Stimulated activated CD4-positive, alpha-beta T cell treated with anti-CD3 and anti-CD28 coated beads, TNF-alpha, amount 100 ng/mL, for 1 hour (primary cell): ENCODE measurements around the gene SHISA9.

ENCODE experiments used
- DNase-seq, 3 donors: peaks; one replicate each; pipeline ENCODE4 v3.0.0-alpha.2; 2020; ENCODE audit warnings: low read depth in 3 of 3, low spot score in 1 of 3

SHISA9 gene

DNA sequence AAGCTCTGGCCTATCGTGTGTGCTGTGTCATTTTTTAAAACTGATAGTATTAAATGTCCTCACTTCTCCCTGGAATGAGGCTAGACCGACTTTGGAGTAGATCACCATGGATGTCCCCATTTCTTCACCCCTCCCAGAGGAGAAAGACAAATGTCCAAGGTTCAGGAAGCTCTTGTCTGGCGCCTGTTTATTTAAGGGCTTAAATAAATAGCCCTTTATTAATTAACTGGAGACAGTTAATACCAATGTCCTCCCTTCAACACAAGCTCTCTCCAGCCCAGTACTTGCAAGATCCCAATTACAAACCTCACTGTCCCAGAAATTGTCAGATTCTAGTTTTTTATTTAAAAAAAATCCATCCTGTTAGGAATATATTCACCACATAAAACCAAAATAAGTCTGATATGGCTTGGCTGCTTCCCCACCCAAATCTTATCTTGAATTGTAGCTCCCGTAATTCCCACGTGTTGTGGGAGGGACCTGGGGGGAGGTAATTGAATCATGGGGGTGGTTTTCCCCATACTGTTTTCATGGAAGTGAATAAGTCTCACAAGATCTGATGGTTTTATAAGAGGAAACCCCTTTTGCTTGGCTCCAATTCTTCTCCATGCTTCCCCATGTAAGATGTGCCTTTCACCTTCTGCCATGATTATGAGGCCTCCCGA is 344.4 kb downstream of the SHISA9 start:
- no peak for DNase-seq

DNA sequence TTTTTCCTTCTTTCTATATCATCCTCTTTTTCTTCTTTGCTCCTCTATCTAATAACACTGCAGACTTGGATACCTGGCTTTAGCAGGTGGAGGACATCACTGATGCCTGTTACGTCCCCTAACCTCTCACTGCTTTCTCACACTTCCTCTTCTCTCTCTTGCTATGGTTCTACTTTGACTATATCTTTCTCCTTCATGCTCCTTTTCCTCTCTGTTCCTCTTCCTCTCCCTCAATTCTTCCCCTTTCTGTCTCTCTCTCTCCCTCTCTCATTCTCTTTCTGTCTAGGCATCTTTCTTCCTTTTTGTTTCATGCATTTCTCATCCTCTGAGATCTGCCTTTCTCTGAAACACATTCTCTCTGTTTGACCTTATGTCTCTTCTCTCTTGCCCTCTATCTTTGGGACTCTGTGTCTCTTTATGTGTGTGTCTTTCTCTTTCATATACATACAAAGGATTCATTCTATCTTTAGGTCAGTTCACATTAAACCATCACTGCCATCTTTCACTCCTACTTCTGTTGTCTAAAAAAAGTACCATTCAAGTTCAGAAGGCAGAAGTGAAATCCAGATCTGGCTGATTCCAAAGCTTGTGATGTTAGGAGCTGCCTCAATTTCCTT is 353.7 kb downstream of the SHISA9 start:
- no peak for DNase-seq

DNA sequence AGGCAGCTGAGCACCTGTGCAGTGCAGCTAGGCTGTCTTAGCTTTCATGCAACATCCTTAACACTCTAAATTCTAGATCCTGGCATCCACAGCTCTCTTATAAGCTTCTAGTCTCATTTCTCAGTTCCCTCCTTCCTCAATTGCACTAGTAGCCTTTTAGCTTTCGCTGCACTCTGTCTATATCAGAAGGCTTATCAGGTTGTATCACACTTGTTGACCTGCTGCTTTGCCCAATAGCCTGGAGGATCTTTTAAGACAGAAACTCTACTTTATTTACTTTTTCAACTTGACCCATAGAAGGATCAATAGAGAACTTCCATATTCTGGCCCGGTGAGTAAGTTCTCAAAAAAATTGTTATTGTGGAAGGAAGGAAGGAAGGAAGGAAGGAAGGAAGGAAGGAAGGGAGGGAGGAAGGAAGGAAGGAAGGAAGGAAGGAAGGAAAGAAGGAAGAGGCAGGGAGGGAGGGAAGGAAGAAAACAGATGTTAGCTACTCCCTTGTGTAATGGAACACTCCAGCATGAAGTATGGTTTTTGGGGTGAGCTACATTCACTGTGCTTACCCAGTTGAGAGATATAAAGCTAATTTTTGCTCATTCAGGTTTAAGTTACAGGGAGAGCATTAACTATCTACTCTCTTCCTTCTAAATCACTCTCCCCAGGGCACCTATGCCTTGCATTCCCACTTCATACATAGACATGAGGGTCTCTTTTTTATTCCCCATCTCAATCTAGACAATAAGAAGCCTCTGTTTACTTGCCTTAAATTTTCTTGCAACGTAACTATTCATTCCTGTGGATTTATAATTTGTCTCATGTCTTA is 361.1 kb downstream of the SHISA9 start:
- no peak for DNase-seq

DNA sequence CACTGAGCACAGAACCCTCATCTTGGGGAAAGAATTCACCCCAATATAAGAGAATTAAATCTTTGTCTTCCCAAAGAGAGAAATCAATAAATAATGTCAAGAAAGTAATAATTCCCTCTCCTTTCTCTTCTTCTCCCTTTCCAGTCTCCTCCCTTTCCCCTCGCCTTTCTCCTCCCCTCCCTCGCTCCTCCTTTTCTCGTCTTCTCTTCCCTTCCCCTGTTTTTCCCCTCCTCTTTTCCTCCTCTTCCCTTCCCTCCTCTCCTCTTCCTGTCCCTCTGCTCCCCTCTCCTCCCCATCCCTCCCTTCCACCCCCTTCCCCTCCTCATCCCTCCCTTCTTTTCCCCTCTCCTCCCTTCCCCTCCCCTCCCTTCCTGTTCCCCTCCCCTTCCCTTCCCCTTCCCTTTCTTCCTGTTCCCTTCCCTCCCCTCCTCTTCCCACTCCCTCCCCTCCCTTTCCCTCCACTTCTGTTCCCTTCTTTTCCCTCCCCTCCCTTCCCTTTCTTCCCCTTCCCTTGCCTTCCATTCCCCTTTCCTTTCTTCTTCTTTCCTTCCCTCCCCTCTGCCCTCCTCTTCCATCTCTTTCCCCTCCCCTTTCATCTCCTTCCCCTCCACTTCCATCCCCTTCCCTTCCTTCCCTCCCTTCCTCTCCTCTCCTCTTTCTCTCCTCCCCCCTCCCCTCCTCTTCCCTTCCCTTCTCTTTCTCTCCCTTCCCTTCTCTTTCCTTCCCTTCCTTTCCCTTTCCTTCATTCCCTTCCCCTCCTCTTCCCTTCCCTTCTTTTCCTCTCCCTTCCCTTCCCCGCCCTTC is 363.6 kb downstream of the SHISA9 start:
- no peak for DNase-seq

DNA sequence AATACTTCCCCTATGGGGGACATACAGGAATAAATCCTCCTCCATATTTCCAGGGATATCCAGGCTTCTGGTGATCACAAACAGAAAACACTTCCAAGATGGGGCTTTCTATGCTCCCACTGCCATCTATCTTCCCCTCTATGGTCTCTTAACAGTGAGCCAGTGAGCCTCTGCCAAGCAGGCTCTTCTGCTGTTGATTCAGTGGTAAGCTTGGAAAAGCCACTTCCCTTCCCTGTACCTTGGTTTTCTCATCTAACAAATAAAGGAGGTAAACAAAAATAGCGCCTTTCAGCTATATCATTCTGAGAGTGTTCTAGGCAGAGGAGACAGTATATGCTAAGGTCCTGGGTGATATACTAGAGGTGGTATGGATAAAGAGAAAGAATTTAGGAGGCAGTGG is 368.0 kb downstream of the SHISA9 start:
- DNase-seq = no peak

DNA sequence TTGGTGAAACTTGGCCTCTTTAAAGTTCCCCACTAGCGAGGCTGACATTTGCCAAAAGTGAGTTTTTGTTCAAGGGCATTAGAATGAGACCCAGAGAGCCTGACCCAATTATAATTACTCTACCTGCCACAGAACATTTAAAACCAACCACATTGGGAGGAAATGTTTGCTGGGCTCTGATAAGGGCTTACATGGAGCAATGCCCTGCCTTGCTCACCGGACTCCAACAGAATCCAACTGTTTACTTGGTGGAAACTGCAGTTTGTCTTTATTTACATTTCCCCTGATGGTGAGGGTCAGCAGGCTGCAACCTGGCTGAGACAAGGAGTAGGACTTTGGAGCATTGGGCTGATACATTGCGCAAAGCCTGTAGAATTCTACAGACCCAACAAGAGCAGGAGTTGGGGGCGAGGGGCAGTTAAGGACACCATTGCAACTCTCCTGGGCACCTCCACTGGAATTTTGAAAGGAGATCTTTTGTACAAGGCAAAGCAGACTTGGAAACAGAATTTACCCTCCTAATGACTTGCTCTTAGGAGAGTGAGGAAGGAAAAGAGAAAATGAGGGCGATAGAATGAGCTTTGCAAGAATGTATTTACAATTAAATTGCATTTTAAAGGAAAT is 368.6 kb downstream of the SHISA9 start:
- DNase-seq = no peak

DNA sequence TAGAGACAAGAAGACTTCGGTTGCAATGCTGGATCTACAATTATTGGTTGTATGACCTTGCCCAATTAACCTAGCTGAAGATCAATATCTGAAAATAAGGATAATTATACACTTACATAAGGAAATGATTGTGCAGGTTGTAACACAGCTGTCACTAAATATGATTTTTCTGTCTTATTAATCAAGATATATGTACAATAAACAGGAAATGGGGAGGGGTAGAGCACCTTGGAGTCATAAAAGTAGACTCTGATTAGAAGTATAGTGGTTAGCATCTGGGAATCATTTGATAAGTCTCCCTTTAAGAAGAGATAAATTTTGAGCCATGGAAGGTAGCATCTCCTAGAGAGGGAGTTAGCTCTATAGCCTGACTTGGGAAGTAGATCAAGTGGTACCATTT is 369.2 kb downstream of the SHISA9 start:
- no peak for DNase-seq

DNA sequence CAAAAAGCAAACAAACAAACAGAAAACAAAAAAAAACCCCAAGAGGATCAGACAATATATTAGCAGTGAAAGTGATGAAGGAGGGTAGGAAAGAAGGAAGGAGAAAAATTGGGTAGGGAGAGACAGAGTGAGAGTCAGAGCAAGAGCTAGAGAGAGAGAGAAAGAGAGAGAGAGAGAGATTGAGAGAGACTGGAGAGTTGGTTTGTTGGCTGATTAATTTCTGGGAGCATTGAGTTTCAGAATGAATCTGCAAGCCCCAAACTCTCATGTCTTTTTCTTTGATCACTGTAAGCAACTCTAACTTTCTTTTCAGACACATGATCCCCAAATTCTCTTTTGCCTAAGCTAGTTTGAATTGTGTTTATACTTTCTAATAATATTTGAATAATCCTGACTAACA is 388.1 kb downstream of the SHISA9 start:
- no peak for DNase-seq
